Ramos (cell line): ENCODE measurements around the gene WASHC3.

Experiments
- in situ Hi-C: fragments of 300-500 bp; cut with MboI; formaldehyde crosslinking; loops from one replicate; pipeline ENCODE4 v1.14.3; 2022; ENCODE audit warnings: low sequenced_read_pairs; ENCODE audit not compliant: unreplicated experiment

WASHC3 gene

DNA sequence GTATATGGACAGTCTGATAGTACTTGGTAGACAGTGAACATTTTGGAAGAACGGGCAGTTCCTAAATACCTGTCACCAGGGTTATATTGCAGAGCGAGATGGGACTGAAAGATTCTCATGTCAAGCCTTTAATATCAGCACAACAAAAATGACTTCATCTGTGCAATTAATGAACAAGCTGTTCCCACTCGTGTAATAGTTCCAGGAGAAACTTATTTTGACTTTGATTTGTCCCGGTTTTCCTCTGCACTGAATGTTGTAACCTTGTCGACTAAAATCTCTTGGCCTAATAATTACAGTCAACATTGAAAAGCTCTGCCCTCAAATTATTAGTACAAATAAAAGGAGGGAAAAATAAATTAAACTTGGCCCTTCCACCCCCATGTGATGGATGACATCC, 79.5 kb downstream of the WASHC3 start:
- in situ Hi-C loops, result no loop called here

DNA sequence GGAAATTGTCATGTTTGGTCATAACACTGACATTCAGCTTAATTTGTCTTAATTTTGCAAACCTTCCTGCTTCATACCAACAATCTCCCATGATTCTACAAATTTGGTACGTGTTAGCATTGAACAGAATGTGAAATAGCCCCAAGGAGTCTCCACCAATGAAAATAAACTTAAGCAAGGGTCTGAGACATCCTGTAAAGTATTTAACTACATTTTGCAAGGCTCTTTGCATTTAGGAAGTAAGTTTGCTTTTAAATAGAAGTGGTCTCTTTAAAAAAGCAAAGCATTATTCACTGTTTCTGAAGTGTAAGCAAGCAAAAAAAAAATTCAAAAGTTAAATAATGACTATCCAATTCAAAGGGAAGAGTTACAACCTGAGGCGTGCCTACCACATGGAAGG, 79.9 kb downstream of the WASHC3 start:
- in situ Hi-C loops, result no loop called here

DNA sequence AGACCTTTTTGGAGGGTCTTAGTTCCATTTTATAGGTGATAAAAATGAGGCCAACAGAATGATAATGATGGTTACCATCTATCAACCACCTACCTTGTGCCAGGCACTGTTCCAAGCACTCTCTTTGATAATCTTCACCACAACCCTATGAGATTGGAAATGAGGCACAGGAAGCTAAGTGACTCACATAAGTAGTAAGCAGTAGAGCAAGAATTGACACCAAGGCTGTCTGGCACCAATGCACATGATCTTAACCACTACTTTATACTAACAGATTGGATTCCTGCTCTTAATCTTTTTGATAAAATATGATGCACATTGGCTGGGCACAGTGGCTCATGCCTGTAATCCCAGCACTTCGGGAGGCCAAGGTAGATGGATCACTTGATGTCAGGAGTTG, 93.0 kb downstream of the WASHC3 start:
- in situ Hi-C loops, result no loop called here

DNA sequence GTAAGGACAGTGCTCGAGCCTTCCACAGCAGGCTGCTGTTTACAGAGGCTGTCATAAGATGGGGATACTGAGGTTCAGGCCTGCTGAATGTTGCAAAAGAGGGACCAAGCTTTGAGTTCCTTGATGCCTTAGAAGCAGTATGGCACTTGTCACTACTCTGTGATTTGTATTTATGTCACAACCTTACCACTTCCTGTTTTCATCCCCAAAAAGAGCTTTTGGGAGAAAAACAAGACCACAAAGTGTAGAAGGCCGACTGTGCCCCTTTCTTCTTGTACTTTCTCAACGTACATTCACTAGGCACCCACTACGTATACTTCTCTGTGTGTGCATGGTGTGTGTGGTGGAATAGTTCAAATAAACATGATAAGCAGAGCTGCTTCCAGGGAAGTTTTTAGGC, 94.3 kb downstream of the WASHC3 start:
- in situ Hi-C loops, result no loop called here

DNA sequence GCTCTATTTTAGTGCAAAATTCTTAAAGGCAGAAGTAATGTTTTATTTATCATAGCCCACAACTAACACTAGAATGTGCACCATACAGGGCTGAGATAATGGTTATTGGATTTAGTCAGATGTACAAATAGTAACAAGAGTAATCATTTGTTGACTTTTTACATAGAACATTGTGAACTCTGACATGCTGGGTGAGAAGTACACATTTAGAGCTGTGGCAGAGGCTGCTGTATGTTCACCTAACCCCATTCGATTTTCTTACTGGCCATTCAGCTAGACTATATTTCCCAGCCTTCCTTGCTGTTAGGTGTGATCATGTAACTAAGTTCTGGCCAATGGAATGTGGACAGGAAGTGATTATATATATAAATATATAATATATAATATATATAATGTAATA, 95.3 kb downstream of the WASHC3 start:
- in situ Hi-C loops, result no loop called here

DNA sequence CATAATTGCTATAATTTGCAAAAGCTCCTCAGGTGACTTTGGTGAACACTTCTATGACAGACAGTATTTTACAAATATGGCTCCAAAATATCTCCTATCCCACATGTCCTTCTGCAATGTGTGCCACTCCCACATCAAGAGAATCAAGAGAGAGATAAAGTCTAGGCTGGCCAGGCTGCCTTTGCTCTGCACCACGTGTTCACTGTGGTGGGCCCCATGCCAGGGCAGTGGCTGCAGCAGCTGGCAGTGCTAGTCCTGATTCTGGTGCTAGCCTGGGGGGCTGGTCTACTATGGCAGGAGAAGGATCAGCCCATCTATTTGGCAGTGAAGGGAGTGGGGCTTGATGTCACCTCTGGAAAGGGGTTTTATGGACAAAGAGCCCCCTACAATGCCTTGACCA, 98.1 kb downstream of the WASHC3 start:
- in situ Hi-C loops, result no loop called here
